ENCODE results near the gene TMEM72. TPM values are rescaled to one million over a fixed set of nuclear protein-coding genes. Genes with fewer than 3 reads are reported as not detected.

The TMEM72 gene
- total RNA-seq, 1 experiment from 2014 or later, result not detected

- no peaks in the 10 kb centered on the region for H3K79me2 ChIP-seq (ENCODE audit: low read length)
- CTCF ChIA-PET, result no interaction called here
- POLR2A ChIA-PET (ENCODE audit: unreplicated experiment), result no interaction called here
- no peak overlapping the region for H3K4me3 ChIP-seq (ENCODE audit: low read length)
- no peak for TF ChIP-seq EZH2phosphoT487 (IDR thresholded peaks at IDR 0.05; ENCODE audit: borderline replicate concordance, low read length)
- no peak for TF ChIP-seq EZH2 (IDR thresholded peaks at IDR 0.05; ENCODE audit: low read length, unreplicated experiment)
- TF ChIP-seq CTCF (conservative IDR thresholded peaks at IDR 0.05; ENCODE audit: low read depth, low read length), result no peak
- no peak for ATAC-seq
- H3K27me3 ChIP-seq (ENCODE audit: low read length), result no peaks in the 10 kb centered on the region
- H2AFZ ChIP-seq (ENCODE audit: low read length), result no peak overlapping the region
- BruUV-seq (replicated peaks), result no TSS peak
- no peak overlapping the region for H3K4me2 ChIP-seq (ENCODE audit: low read length)
- no peaks in the 10 kb centered on the region for H3F3A ChIP-seq (ENCODE audit: low read length, unreplicated experiment)
- DNase-seq, result no peak
- intact Hi-C loops (cut with micrococcal nuclease), result no loop called here
- H3K4me1 ChIP-seq (ENCODE audit: insufficient read depth, low read length), result no peaks in the 10 kb centered on the region
- no peaks in the 10 kb centered on the region for H4K20me1 ChIP-seq (ENCODE audit: low read length)
- H3K9me3 ChIP-seq (ENCODE audit: low read length), result no peaks in the 10 kb centered on the region
- no peaks in the 10 kb centered on the region for H3K9me2 ChIP-seq (replicated peaks; ENCODE audit: low read length)
- no peaks in the 10 kb centered on the region for H3K36me3 ChIP-seq (ENCODE audit: low read depth, low read length)
- no peak overlapping the region for H3K9ac ChIP-seq (ENCODE audit: low read length)
- no peak overlapping the region for H3K27ac ChIP-seq (ENCODE audit: low read length)
Observed at GRCh38 chr10:44935966-44936295, 24.8 kb downstream of the TMEM72 start.

GRCh38 chr10:44936314-44936975, 25.3 kb downstream of the TMEM72 start:
- Histone ChIP-seq H3F3A (ENCODE audit: low read length, unreplicated experiment) (no peaks in the 10 kb centered on the region), H3K4me3 (ENCODE audit: low read length) (no peak overlapping the region), H3K79me2 (ENCODE audit: low read length) (no peaks in the 10 kb centered on the region), H3K36me3 (ENCODE audit: low read depth, low read length) (no peaks in the 10 kb centered on the region), H3K4me2 (ENCODE audit: low read length) (no peak overlapping the region), H3K27me3 (ENCODE audit: low read length) (no peaks in the 10 kb centered on the region), H2AFZ (ENCODE audit: low read length) (no peak overlapping the region), H3K9me3 (ENCODE audit: low read length) (no peaks in the 10 kb centered on the region), H3K9me2 (replicated peaks; ENCODE audit: low read length) (no peaks in the 10 kb centered on the region), H4K20me1 (ENCODE audit: low read length) (no peaks in the 10 kb centered on the region), H3K4me1 (ENCODE audit: insufficient read depth, low read length) (no peaks in the 10 kb centered on the region), H3K27ac (ENCODE audit: low read length) (no peak overlapping the region), H3K9ac (ENCODE audit: low read length) (no peak overlapping the region)
- DNase-seq (no peak), ATAC-seq (no peak)
- intact Hi-C loops (cut with micrococcal nuclease), result no loop called here
- TF ChIP-seq EZH2 (IDR thresholded peaks at IDR 0.05; ENCODE audit: low read length, unreplicated experiment) (no peak), EZH2phosphoT487 (IDR thresholded peaks at IDR 0.05; ENCODE audit: borderline replicate concordance, low read length) (no peak), CTCF (conservative IDR thresholded peaks at IDR 0.05; ENCODE audit: low read depth, low read length) (no peak)
- no TSS peak for BruUV-seq (replicated peaks)
- POLR2A ChIA-PET (ENCODE audit: unreplicated experiment), result no interaction called here
- CTCF ChIA-PET, result no interaction called here

- Histone ChIP-seq H3K4me1 (ENCODE audit: insufficient read depth, low read length) (no peaks in the 10 kb centered on the region), H3K27ac (ENCODE audit: low read length) (no peak overlapping the region), H3K79me2 (ENCODE audit: low read length) (no peaks in the 10 kb centered on the region), H3F3A (ENCODE audit: low read length, unreplicated experiment) (no peaks in the 10 kb centered on the region), H2AFZ (ENCODE audit: low read length) (no peak overlapping the region), H3K9me2 (replicated peaks; ENCODE audit: low read length) (no peaks in the 10 kb centered on the region), H4K20me1 (ENCODE audit: low read length) (no peaks in the 10 kb centered on the region), H3K9me3 (ENCODE audit: low read length) (no peaks in the 10 kb centered on the region), H3K27me3 (ENCODE audit: low read length) (no peaks in the 10 kb centered on the region), H3K4me2 (ENCODE audit: low read length) (no peak overlapping the region), H3K4me3 (ENCODE audit: low read length) (no peak overlapping the region), H3K36me3 (ENCODE audit: low read depth, low read length) (no peaks in the 10 kb centered on the region), H3K9ac (ENCODE audit: low read length) (no peak overlapping the region)
- ChIA-PET POLR2A (ENCODE audit: unreplicated experiment) (no interaction called here), CTCF (no interaction called here)
- no peak for DNase-seq
- TF ChIP-seq EZH2phosphoT487 (IDR thresholded peaks at IDR 0.05; ENCODE audit: borderline replicate concordance, low read length), result no peak
- TF ChIP-seq EZH2 (IDR thresholded peaks at IDR 0.05; ENCODE audit: low read length, unreplicated experiment), result no peak
- no peak for TF ChIP-seq CTCF (conservative IDR thresholded peaks at IDR 0.05; ENCODE audit: low read depth, low read length)
- ATAC-seq, result no peak
- BruUV-seq (replicated peaks), result no TSS peak
- intact Hi-C loops (cut with micrococcal nuclease), result no loop called here
Observed at GRCh38 chr10:44937196-44938005, 26.3 kb downstream of the TMEM72 start.

All from PC-3 (cell line).